GM18861 (cell line): ENCODE measurements around the gene CXorf66.
"Not testable (repeated sequence)": the region's sequence is repeated elsewhere in the genome, so short reads cannot be mapped to it uniquely, and the experiment has no call there.

Source experiments
- ATAC-seq: cut with Tn5 transposase; IDR thresholded peaks from one replicate; pipeline ENCODE4 v1.9.1; 2021; ENCODE audit not compliant: unreplicated experiment

Gene CXorf66, protein sequence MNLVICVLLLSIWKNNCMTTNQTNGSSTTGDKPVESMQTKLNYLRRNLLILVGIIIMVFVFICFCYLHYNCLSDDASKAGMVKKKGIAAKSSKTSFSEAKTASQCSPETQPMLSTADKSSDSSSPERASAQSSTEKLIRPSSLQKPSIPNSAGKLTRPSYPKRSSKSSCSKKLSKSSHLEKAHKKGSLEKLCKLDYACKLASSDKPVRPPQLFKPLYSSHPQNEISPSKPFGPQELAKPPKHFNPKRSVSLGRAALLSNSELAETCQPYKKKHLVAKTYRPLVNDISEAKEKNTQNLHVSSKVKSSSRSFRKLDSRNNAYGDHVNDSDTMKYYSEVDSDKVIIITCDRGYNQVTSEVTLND

DNA sequence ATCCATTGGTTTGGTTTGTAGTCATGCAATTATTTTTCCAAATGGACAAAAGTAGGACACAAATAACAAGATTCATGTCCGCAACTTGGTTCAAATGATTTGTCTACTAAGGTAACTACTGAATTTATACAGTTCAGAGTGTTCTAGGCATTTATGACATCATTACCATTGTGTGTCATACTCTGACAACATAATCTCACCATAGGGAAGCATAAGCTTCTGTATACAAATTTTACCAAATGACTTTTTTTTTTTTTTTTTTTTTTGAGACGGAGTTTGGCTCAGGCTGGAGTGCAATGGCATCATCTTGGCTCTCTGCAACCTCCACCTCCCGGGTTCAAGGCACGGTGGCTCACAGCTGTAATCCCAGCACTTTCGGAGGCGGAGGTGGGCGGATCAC lies at the start of gene CXorf66:
Gene CXorf66, minus strand, starts transcription at position 101 of the 400 bp plus-strand sequence. Its CDS starts 25 bp downstream, at position 76.
- ATAC-seq = no peak

DNA sequence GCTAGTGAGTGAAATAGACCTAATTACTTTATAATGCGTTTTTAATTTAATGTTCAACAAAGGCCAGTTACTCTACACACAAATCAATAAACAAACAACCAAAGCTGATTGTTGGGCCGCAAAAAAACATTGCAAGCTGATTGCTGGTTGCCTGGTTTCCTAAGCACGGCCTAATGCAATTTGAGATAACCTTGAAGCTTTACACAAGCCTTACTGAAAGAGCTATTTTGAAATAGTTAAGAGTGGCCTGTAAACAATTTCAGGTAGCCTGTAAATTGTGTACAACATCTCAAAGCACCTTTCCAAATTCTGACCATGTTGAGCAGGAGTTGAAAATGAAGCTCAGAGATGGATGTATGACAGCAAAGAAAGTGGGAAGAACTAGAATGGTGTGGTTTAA lies 17.5 kb upstream of the CXorf66 start:
- ATAC-seq = no peak

DNA sequence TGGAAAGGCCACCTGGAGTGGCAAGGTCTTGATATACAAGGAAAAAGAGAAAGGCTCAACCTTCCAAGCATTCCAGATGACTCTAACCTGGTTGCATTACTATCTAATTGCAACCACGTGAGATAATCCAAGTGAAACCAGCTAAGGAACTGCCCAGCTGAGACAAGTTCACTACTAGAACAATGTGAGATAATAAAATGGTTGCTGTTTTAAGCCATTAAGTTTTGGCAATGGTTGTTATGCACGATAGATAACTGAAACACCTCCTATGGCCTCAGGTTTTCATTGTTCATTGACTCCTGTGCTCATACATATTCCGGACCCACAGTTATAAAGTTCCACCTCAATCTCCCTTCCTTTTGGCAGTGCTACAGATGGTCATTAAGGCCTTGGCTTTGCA lies 9.2 kb upstream of the CXorf66 start:
- no peak for ATAC-seq

DNA sequence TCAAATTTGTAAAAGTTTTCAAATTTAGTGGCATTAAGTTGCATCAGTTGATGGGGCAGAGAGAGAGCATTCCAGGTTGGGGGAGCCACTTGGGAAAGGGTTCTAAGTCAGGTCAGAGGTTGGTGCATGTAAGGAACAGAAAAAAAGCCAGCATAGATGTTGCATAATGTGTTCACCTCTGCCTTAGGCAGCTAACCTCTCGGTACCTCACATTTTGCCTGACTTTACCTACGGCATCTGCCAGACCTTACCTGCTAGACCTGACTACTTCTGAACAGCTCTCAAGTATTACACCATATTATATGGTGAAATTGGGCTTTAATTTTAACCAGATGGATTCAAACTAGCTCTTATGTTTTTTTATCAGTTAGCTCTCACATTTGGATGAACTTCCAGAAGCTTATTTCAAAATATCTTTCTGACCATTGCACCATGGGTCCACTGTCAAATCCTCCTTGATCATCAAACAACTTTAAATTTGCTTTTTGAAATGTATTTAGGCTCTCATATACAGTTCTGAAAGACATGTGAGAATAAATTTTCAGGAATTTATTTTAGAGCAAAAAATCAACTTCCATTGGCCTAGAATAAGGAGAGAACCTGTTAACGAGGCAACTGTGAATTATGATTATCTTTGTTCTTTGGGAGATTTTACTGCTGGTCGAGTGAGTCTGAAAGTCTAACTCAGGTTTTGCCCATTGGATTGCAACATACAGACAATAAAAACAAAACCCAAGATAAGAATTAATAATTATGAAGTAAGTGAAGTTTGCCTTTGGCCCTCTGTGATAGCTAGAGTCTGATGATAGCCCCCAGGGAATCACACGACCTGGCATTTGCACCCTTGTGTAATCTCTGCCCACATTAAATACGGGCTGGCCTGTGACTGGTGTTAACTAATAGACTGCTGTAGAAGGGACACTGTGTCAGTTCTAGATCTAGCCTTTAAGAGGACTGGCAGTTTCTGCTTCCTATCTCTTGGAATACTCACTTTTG lies 7.6 kb upstream of the CXorf66 start:
- ATAC-seq = no peak

DNA sequence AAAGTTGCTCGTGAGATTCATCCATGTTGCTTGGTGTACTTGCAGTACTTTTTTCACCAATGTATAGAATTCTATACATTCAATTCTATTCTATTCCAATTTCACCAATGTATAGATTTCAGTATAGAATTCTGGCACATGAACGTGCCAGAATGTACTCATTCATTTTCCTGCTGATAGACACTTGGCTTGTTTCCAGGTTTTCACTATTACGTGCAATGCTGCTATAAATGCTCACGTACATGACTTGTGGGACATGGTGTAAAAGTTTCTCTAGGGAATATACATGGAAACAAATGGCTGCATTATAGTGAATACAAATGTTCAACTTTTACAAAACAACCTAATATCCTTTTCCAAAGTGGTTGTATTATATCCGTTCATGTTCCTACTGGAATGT lies 6.8 kb upstream of the CXorf66 start:
- no peak for ATAC-seq

DNA sequence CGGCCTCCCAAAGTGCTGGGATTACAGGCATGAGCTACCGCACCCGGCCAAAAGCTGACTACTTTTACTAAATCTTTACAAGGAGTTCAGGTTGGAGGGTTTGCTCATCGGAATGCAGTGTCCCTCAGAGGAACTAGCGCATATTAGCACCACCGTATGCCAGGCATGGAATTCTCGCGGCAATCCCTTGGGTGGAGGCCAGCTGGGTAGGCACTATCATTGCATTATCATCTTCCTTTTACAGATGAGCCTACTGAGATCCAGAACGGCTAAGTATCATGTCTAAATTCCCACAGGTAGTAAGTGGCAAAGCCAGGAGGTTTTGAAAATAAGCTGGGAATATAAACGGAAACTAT lies 6.1 kb upstream of the CXorf66 start:
- ATAC-seq = no peak

DNA sequence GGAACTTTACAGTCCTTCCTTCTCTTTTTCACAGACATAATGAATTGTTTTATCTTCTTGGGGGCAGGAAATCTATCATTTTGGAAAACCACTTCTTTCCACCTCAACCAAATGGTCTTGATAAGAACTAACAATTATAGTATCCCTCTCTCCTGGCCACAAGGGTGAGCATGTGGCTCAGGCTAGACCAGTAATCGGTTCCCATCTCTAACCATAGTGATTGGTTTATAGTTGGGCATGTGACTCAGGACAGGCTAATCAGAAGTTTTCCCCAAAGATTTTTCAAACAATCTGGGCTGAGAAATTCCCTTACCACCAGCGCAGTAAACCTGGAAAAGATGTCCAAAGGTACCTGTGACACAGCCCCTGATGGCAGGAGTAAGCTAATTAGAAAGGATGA lies 4.0 kb upstream of the CXorf66 start:
- ATAC-seq = no peak

DNA sequence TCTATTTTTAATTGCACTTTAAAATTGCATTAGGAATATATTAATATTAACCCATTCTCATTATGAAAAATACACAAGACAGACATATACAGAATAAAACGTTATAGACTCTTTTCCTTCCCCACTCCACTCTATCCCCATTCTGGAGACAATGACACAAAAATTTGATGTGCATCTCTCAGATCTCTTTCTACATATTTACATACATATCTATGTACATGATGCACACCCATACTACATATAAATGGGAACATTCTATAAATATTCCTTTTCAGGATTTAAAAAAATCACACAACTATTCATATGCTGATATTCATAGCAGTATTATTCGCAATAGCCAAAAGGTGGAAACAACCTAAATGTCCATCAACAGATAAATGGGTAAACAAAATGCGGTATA lies 2.4 kb upstream of the CXorf66 start:
- ATAC-seq = no peak

DNA sequence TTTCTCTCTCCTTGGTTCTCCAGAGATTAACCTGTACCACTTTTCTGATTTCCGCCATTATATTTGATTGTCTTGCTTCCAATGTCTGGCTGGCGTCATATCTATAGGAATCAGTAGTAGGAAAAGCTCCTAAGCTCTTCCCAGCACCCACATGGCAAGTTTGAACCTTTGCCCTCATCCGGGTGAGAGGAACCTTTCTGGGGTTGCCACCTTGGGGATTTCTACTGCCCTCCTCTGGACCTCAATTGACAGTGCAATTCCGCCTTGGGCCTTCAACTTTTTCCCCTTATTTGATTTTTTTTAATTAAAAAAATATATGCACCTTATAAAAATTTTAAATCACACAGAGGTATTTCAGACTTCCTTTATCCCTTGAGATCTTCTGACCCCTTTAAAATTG lies 2.0 kb upstream of the CXorf66 start:
- ATAC-seq = no peak

DNA sequence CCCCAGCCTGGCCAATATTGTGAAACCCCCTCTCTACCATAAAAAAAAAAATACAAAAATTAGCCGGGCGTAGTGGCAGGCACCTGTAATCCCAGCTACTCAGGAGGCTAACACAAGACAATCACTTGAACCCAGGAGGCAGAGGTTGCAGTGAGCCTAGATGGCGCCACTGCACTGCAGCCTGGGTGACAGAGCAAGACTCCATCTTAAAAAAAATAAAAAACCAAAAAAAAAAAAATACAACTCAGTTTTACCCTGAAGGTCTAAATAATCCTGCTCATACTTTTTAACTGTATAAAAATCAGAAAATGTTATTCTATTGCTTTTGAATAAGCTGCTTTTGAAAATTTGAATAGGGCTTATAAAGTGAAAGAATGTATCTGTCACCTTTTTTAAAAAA lies 838 bp upstream of the CXorf66 start:
- not testable (repeated sequence) for ATAC-seq

DNA sequence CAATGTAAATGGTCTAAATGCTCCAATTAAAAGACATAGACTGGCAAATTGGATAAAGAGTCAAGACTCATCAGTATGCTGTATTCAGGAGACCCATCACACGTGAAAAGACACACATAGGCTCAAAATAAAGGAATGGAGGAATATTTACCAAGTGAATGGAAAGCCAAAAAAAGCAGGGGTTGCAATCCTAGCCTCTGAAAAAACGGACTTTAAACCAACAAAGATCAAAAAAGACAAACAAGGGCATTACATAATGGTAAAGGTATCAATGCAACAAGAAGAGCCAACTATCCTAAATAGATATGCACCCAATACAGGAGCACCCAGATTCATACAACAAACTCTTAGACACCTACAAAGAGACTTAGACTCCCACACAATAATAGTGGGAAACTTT lies 4.2 kb downstream of the CXorf66 start:
- ATAC-seq = not testable (repeated sequence)

DNA sequence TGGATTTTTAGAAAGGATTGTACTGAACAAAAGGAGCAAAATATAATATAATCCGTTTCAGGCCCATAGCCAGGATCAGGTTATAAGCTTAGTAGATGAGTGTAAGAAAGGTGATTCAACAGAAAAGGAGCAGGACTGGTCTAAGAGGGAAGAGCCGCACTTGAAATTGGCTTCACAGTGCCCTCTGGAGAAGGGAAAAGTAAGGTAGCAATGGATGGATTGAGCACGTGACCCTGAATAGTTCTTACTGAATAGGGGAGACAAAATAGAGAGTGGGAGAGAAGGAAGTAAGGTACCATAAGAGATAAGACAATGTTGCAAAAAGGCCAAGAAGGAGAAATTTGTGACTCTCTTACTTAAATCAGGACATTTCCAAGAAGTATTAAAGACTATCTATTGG lies 15.6 kb downstream of the CXorf66 start:
- ATAC-seq = no peak

DNA sequence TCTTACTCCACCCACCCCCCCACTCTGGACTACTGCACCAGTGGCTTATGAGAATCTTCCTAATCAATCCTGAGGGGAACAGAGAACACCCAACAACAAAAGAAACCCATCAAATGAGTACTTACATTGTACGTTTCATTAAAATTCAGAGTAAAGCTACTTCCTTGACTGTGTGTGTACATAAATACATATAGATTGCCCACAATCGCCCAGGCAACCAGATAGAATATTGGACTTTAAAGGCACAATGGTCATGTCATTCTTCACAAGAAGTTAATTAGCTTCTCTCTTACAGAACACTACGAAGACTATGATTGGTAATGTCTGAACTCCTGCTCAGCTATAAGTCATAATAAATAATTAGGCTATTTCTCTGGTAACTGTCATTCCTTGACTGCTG lies 20.2 kb downstream of the CXorf66 start:
- ATAC-seq = no peak

DNA sequence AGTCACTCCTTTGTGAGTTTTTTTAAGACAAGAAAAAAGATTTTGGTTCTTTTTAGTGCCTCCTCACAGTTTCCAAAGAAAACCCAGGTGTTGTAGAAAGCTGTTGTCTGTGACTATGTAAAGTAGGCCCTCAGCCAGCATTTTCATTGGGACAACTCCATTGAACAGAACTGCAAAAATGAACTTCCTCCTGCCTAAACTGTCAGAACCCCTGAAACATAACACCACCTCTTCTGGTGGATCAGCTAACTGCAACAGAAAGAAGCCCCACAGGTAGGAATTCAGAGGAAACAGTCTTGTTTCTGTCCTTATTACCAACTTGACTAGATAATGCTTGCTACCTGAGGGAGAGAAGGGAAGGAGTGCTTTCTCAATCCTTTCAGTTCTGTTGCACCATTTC lies 29.1 kb downstream of the CXorf66 start:
- ATAC-seq = no peak

DNA sequence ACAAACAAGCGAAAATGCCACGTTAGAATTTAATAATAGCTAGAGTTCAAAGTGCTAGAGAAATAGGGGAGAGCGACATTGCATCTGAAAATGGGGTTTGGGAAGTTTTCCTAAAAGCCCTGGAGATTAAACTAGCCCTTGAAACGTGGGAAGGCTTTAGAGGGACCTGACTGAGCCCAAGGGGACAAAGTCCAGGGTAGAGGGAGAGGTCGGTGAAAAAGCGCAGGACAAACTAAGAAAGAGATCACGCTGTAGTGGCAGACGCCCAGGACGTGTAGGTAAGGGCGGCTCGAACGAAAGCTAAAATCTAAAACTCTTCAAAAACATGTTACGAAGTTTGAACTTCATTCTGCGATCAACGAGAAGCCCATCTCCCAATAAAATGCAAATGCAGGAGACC lies 31.4 kb downstream of the CXorf66 start:
- ATAC-seq = no peak

DNA sequence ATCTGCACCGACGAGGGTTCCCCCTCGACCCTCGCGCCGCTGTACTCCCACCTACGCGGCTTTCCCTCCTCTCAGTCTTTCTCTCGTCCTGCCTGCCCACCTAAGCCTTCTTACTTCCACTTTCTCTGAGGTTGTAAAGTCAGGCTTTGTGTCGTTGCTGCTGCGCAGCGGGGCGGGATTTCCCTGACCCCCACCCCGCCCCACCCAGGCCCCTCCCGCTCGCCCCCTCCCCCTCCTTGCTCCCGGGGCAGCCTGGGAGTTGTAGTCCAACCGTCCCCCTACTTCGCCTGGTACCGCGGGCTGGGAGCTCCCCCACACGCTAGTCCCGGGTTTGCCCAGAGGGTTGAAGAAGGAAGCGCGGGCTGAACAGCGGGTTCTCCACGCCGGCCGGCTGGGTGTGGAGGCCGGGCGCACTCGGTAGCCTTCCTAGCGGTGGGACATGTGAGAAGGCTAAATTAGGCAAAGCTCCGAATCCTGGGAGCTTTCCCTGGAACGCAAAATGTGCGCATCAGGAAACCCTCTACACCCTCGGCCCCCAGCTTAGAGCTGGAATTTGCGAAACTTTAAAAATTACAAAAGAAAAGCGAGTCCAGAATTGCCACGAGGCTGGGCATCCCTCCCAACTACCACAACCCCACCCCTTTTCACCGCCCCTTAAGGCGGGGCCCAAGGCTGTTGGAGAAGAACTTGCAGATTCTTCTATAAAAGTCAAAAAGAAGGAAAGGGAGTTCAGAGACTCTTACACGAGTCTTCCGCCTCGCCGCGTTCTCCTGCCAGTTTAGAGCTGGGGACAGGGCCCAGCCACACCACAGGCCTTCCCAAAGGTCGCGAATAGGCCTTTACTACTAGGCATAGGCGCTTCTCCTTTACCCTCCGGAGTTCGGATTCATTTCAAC lies 32.2 kb downstream of the CXorf66 start, which contains the start of gene ATP11C:
Gene ATP11C, minus strand, starts transcription at position 153 of the 896 bp plus-strand sequence. CDS start 1,011 bp downstream, outside the sequence.
- peak; percentile 63 for ATAC-seq

DNA sequence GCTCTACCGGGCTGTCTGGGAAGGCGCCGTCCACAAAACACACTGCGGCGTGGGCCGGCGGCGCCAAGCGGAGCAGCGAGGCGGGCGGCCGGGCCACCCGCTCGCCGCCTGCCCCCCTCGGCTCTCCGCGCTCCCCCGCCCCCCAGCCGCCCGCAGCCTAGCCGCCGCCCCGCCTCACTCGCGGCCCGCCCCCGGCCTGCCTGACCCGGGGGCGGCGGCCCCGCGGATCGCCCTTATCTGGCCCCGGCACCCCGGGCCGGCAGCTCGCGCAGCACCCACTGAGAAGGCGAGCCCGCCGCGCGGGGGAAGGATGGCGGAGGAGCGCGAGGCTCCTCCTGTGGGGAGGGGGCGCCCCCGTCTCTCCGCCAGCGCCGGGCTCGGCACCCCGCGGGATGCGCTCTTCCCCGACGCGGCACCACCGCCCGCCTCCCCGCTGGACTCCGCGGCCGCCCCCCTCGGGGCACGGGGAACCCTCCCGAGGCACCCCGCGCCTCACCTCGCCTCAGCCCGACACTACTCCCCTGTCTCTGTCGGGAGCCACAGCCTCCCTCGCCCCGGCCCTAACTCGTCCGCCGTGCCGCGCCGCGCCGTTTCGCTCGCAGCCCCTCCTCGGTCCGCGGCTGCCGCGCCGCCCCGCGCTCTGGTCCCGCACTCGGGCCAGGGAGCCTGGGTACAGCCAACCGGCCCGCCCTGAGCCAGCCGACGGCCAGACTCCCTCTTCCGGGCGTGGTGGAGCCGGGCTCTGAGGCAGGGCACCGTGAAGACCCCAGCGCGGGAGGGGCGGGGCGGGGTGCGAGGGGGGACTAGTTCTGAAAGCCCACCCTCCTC lies 33.0 kb downstream of the CXorf66 start:
- ATAC-seq = peak; percentile 20

DNA sequence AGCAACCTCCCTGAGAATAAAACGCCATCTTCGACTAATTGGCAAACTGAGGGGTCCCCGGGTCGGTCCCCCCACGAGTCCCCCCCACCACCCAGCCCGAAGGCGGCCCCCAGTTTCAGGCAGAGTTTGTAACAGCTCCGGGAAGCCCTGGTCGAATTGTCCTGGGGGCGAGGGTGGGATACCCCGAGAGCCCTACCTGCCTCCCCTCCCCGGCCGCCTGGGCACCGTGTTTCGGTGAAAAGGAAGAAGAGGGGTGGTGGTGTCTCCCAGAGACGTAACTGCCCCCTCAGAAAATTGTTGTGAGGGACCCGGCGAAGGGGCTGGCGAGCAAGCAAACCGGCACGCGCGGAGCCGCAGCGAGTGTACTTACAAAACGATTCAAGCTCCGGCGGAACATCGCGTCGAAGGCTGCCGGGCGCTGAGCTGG lies 33.7 kb downstream of the CXorf66 start:
- no peak for ATAC-seq

DNA sequence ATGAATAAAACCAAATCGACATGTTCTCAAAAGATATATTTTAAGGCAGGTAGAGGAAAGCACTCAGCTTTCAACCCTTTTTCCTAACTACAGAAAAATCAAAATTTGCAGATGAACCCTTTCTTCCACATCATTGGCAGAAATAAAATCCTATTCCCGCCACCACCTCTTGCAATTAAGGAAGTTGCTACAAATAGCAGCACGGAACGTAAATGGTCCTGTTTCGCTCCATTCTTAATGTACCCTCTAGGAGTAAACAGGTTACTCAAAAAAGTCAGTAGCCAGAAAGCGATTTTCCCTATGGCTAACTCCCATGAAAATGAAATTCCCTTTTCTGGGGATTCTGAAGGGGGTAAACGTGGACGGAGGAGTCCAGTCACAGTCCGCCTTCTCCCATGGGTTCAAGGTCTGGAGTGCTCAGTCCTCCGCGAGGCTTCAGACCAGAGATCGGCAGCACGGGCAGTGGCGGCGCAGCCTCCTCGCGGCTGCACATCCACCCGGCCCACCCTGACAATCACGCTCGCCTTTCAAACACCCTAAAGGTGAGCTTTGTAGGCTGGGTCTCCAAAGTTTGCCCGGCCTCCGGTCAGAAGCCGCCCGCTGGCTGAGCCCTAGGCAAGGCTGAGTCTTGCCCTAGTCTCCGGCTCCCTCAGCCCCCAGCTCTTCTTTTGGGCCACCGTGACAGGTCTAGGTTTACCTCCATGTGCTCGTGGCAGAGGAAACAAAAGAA lies 34.2 kb downstream of the CXorf66 start:
- ATAC-seq = no peak
